ENCODE data around the gene DEFB116.
"Not testable (repeated sequence)": the region's sequence is repeated elsewhere in the genome, so short reads cannot be mapped to it uniquely, and the experiment has no call there.

DEFB116 gene, protein sequence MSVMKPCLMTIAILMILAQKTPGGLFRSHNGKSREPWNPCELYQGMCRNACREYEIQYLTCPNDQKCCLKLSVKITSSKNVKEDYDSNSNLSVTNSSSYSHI

DNA sequence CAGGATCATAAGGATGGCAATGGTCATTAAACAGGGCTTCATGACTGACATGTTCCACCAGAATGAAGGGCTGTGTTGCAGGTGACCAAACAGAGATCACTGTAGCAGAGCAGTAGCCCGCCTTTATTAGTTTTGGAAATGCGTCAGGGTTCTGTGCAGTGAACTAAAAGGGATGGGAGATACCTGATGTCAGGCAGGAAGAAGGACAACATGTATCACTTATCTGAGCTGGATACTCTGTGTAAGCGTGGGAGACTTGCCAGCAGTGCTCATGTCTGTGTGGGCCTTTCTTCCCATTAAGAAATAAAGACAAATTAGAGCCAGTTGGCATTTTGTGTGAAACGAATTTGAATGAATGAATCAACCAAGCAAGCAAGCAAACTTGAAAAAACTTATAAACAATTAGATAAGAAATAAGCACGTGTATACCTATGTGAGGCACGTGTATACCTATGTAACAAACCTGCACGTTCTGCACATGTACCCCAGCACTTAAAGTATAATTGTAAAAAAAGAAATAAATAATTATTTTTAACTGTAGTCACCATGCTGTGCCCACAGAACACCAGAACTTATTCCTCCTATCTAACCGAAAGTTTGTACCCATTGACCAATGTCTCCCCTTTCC lies at the start of gene DEFB116:
Gene DEFB116, minus strand, starts transcription at position 51 of the 628 bp plus-strand sequence. Its CDS starts 0 bp downstream, at position 51.
- DNase-seq (ENCODE audit: low read depth, low spot score), result no peak

DNA sequence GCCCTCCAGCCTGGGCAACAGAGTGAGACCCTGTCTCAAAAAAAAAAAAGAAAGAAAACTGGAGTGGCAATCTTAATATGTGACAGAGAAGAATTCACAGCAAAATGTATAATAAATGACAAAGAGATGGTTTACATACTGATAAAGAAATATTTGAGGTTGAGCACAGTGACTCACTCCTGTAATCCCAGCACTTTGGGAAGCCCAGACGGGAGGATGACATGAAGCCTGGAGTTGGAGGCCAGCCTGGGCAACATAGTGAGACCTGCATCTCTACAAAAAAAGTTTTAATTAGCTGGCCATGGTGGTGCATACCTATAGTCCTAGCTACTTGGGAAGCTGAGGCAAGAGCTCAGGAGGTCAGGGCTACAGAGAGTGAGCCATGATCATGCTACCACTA lies 47.6 kb upstream of the DEFB116 start:
- DNase-seq (ENCODE audit: low read depth, low spot score), result no peak

DNA sequence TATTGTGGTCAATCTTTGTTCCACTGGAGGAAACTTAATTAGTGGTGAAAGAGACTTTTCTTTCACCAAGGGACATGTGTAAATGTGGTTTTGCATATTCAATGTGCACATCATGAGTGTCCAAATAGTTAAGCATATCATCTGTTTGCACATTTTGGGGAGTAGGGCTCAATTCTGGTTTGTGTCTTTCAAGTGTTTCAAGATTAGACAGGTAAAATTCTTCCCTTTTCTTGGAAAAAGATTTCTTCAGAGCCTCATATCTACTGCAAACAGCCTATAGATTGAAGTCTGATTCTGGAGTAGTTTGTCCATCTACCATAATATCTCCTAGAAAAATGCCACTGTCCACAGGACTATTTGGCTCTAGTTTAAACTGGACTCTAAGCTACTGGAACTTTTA lies 33.1 kb upstream of the DEFB116 start:
- DNase-seq (ENCODE audit: low read depth, low spot score), result no peak

DNA sequence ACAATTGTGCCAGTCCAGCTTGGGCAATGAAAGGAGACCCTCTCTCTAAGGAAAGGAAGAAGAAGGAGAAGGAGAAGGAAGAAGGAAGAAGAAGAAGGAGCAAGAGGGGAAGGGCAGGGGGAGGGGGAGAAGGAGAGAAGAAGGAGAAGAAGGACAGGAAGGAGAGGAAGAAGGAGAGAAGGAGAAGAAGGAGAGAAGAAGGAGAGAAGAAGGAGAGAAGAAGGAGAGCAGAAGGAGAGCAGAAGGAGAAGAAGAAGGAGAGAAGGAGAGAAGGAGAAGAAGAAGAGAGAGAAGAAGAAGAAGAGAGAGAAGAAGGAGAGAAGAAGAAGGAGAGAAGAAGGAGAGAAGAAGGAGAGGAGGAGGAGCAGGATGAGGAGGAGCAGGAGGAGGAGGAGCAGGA lies 22.5 kb upstream of the DEFB116 start:
- no peak for DNase-seq (ENCODE audit: low read depth, low spot score)

DNA sequence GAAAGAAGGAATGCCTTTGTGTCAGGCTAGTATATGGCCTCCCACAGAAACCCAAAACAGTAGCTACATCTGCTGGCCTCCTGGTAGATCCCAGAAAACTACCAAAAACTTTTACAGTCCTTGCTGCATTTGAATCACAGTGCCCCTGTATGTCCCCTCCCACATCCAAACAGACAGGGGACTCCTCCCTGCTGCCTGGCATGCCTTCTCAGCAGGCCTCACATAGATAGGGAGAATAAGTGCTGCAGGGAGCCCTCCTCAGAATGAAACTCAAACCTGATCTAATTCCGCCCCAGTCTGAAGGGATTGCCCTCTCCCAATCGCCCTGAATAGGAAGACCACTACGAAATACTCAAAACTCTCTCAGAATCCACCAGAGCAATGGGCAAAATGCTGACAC lies 14.1 kb upstream of the DEFB116 start:
- no peak for DNase-seq (ENCODE audit: low read depth, low spot score)

DNA sequence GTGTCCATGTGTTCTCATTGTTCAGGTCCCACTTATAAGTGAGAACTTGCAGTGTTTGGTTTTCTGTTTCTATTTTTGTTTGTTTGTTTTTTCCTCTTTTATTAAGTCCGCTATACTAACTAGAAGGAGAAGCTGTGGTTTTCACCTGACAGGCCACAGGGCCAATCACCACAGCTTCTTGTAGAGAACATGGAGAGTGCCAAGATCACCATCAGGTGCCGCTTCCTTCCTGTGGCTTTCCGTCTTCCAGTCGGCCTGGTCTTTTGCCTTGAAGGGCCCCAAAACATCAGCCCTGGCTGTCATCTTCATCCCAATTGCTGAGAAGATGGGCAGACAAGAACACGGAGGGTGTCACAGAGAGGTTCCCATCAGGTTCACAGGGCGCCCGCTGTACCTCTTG lies 23.4 kb downstream of the DEFB116 start:
- DNase-seq (ENCODE audit: low read depth, low spot score), result not testable (repeated sequence)

DNA sequence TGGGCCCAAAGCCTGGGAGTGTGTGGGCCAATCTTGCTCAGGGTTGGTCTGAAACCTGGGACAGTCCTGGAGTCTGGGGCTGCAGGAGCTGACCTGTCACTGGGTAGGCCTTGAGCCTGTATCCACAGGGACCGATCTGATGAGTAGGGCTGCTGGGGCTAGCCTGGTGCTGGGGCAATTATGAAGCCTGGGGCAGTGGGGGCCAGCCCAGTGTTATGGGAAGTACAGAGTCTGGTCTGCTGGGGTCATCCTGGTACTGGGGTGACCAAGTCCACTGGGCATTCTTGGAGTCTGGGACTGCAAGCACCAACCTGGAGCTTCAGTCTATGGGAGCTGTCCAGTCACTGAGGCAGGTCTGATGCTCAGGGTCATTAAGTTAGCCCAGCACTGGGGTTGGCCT lies 30.2 kb downstream of the DEFB116 start:
- DNase-seq (ENCODE audit: low read depth, low spot score), result no peak

DNA sequence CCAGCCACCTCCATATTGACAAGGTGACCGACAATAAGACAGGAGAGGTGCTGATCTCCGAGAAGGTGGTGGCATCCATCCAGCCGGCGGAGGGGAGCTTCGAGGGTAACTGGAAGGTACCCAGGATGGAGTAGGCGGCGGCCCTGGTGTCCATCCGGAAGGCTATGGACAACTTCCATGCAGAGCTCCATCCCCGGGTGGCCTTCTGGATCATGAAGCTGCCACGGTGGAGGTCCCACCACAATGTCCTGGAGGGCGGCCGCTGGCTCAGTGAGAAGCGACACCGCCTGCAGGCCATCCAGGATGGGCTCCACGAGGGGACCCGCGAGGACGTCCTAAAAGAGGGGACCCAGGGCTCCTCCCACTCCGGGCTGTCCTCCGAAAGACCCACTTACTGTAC lies 33.9 kb downstream of the DEFB116 start:
- no peak for DNase-seq (ENCODE audit: low read depth, low spot score)

DNA sequence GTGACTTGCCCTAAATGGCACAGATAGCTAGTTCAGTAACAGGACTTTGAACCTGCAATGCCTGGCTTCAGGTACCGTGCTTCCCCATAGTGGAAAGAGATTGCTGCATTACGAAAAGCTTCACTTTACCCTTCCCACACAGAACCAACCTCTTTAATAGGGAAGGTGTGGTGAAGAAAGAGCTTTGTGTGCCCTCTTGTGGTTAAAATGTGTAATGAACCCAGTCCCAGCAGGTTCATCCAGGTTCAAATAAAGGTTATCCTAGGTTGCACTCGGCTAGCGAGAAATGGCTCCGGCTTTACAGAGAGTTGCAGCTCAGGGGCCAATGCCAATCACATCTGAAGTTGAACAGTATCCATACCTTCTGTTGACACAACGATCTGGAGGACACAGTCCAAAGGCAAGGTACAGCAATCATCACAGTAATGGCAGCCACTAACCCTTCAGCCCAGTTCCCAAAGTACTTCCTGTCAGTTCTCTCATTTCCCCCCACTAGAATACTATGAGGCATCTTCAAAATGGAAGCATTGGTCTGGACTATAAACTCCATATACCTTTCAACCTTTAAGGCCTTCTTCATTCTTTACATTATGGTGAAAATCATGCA lies 48.0 kb downstream of the DEFB116 start:
- no peak for DNase-seq (ENCODE audit: low read depth, low spot score)

DNA sequence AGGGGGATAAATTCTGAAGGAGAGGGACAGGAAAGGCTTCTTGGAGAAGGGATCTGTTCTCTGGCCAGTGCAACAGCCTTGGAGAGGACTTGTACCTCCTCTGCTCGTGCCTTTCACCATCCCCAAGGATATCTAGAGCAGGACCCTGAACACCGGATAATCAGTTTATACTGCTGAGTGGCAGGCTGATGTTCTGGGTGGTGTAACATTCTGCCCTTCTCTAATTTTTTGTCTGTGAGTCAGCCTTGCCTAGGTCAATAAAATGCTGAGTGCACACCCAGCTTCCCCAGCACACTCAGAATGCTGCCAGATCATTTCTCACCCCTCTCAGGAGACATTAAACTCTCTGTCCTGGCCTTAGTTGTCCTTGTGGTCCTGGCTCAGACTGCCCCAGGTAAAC lies 51.0 kb downstream of the DEFB116 start, which contains the start of gene DEFB115:
Gene DEFB115, plus strand, starts transcription at position 301 of the 400 bp plus-strand sequence. Its CDS starts 0 bp downstream, at position 301.
- no peak for DNase-seq (ENCODE audit: low read depth, low spot score)

DNA sequence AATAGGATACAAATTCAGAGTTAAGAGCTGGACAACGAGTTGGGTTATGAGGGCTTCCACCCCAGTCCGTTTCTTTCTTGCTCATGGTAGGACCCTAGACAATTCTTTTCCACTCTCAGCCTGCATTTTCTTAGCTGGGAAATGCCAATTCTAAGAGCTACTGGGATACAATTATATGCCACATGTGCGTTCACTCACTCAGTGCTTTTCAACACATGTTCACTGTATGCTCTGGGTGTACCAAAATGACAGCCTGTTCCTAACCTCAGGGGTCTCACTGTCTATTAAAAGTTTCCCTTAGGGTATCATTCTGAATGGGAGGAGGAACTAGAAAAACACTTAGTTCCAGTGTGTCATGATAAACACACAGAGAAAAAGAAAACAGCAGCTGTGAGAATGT lies 51.4 kb downstream of the DEFB116 start:
- no peak for DNase-seq (ENCODE audit: low read depth, low spot score)
